ENCODE results near the gene CLEC11A.
A peak's percentile ranks its signal among the peaks of the same experiment; 100 is the strongest.
"Not testable (repeated sequence)": the region's sequence is repeated elsewhere in the genome, so short reads cannot be mapped to it uniquely, and the experiment has no call there.

The CLEC11A gene

GRCh38 chr19:50723735-50724521 is 764 bp downstream of the CLEC11A start:
- DNase-seq = no peak

- DNase-seq = peak; percentile 99
Measured at GRCh38 chr19:50724522-50725217, 1.5 kb downstream of the CLEC11A start.

GRCh38 chr19:50725218-50725910 is 2.2 kb downstream of the CLEC11A start:
- DNase-seq = peak; percentile 50

GRCh38 chr19:50725911-50726230 is 2.7 kb downstream of the CLEC11A start:
- DNase-seq = no peak

- peak; percentile 94 for DNase-seq
Measured at GRCh38 chr19:50728084-50728737, 5.0 kb downstream of the CLEC11A start.

- DNase-seq = no peak
Measured at GRCh38 chr19:50729894-50730293, 6.7 kb downstream of the CLEC11A start.

GRCh38 chr19:50735869-50736268 is 12.7 kb downstream of the CLEC11A start:
- DNase-seq = no peak

GRCh38 chr19:50736338-50736737 is 13.2 kb downstream of the CLEC11A start:
- no peak for DNase-seq

- no peak for DNase-seq
Measured at GRCh38 chr19:50739132-50739913, 16.2 kb downstream of the CLEC11A start.

- DNase-seq = peak; percentile 17
Measured at GRCh38 chr19:50739914-50740426, 16.8 kb downstream of the CLEC11A start.

GRCh38 chr19:50741179-50741933 is 18.2 kb downstream of the CLEC11A start:
- no peak for DNase-seq

- DNase-seq = no peak
Measured at GRCh38 chr19:50743537-50743936, 20.4 kb downstream of the CLEC11A start.

- no peak for DNase-seq
Measured at GRCh38 chr19:50745221-50745620, 22.1 kb downstream of the CLEC11A start.

GRCh38 chr19:50747141-50747540 is 24.0 kb downstream of the CLEC11A start:
- not testable (repeated sequence) for DNase-seq

- DNase-seq = no peak
Measured at GRCh38 chr19:50749490-50749889, 26.3 kb downstream of the CLEC11A start.

GRCh38 chr19:50750010-50750409 is 26.8 kb downstream of the CLEC11A start:
- DNase-seq = no peak

GRCh38 chr19:50753879-50754278 is 30.7 kb downstream of the CLEC11A start:
- no peak for DNase-seq

GRCh38 chr19:50756244-50756643 is 33.1 kb downstream of the CLEC11A start:
- DNase-seq = not testable (repeated sequence)

- not testable (repeated sequence) for DNase-seq
Measured at GRCh38 chr19:50757624-50758023, 34.5 kb downstream of the CLEC11A start.

- not testable (repeated sequence) for DNase-seq
Measured at GRCh38 chr19:50759076-50759475, 35.9 kb downstream of the CLEC11A start.

GRCh38 chr19:50759886-50760285 is 36.7 kb downstream of the CLEC11A start:
- peak; percentile 45 for DNase-seq

All from NCI-H82 (cell line).